Endothelial cell of umbilical vein (primary cell): ENCODE results near the gene TBC1D9. TPM values are rescaled to one million over a fixed set of nuclear protein-coding genes. Genes with fewer than 3 reads are reported as not detected.

ENCODE experiments used
- BruUV-seq: library from RNA; stranded (reverse); fragments of 400-500 nt; replicated peaks from 2 replicates; lab custom pipeline; 2021; lab: Mats Ljungman, UMichigan
- CTCF ChIA-PET: fragments of 300-600, 350-600 bp; sonication (Branson Sonifier 250); formaldehyde crosslinking; loops from one replicate; lab custom pipeline; 2021; ENCODE audit warnings: antibody characterized with exemption, inconsistent platforms; lab: Charles Lee
- POLR2A ChIA-PET: fragments of 300-600, 350-600 bp; sonication (Branson Sonifier 250); formaldehyde crosslinking; loops from one replicate; lab custom pipeline; 2021; ENCODE audit warnings: antibody characterized with exemption, inconsistent platforms; lab: Charles Lee
- DNase-seq: peaks from one replicate; pipeline ENCODE4 v3.0.0-alpha.2; 2011; ENCODE audit warnings: low read depth, low spot score
- FAIRE-seq: peaks from 2 replicates; lab custom pipeline; 2011; peaks lifted over from hg19 to GRCh38; lab: Jason Lieb, UNC
- H2AFZ ChIP-seq: 2 replicates; pipeline ENCODE4 v1.6.0; 2012; ENCODE audit warnings: low read depth, low read length, control low read depth, inconsistent platforms
- H3K27ac ChIP-seq: 2 replicates; pipeline ENCODE4 v1.5.1; 2011; ENCODE audit warnings: low read depth, mild to moderate bottlenecking, control low read depth, low read length, moderate library complexity; ENCODE audit not compliant: insufficient read depth
- H3K27me3 ChIP-seq, 2 experiments: 2 replicates each; pipeline versions ENCODE4 v1.6.0 to v1.6.1; 2011; ENCODE audit warnings: low read length in 2 of 2, mixed read lengths in 1 of 2; ENCODE audit not compliant: control insufficient read depth in 2 of 2, insufficient read depth in 2 of 2
- H3K36me3 ChIP-seq, 2 experiments: 2 replicates in 1 of 2; 3 replicates in 1 of 2; pipeline ENCODE4 v1.5.1; 2011; ENCODE audit warnings: low read length in 2 of 2, mild to moderate bottlenecking in 1 of 2, moderate library complexity in 1 of 2; ENCODE audit not compliant: control insufficient read depth in 2 of 2, insufficient read depth in 2 of 2; ENCODE audit errors: extremely low read depth in 1 of 2
- H3K4me1 ChIP-seq: 3 replicates; pipeline ENCODE4 v1.5.1; 2011; ENCODE audit warnings: mild to moderate bottlenecking, low read length; ENCODE audit not compliant: control insufficient read depth, insufficient read depth; ENCODE audit errors: extremely low read depth
- H3K4me2 ChIP-seq: 2 replicates; pipeline ENCODE4 v1.6.1; 2011; ENCODE audit warnings: low read length, control low read depth, mixed read lengths; ENCODE audit not compliant: insufficient read depth
- H3K4me3 ChIP-seq, 3 experiments: fragments of 200-600 bp in 1 of 3; sonication (generic), shearing (Covaris generic) in 1 of 3; replicated peaks in 1 of 3; 2 replicates each; pipeline ENCODE4 v1.5.1; 2011 to 2016; ENCODE audit warnings: control low read depth in 3 of 3, low read length in 3 of 3, mild to moderate bottlenecking in 2 of 3, inconsistent platforms in 1 of 3, low read depth in 1 of 3, moderate library complexity in 1 of 3; ENCODE audit not compliant: insufficient read depth in 1 of 3
- H3K79me2 ChIP-seq: 2 replicates; pipeline ENCODE4 v1.6.0; 2012; ENCODE audit warnings: low read length, inconsistent platforms; ENCODE audit not compliant: control insufficient read depth, insufficient read depth
- H3K9ac ChIP-seq: replicated peaks from 2 replicates; pipeline ENCODE3; 2011; ENCODE audit warnings: low read length, control low read depth; ENCODE audit not compliant: insufficient read depth; ENCODE audit errors: extremely low read depth
- H3K9me1 ChIP-seq: replicated peaks from 3 replicates; pipeline ENCODE4 v1.6.0; 2011; ENCODE audit warnings: mild to moderate bottlenecking, low read length; ENCODE audit not compliant: control insufficient read depth, insufficient read depth; ENCODE audit errors: extremely low read depth
- H3K9me3 ChIP-seq: replicated peaks from 2 replicates; pipeline ENCODE4 v1.5.1; 2012; ENCODE audit warnings: low read length, inconsistent platforms; ENCODE audit not compliant: control insufficient read depth, insufficient read depth
- H4K20me1 ChIP-seq: replicated peaks from 2 replicates; pipeline ENCODE3; 2011; ENCODE audit warnings: mild to moderate bottlenecking, low read length; ENCODE audit not compliant: control insufficient read depth, insufficient read depth; ENCODE audit errors: extremely low read depth
- CTCF ChIP-seq, 2 donors: IDR thresholded peaks; 1 replicate in 1 of 2; 2 replicates in 1 of 2; pipeline ENCODE4 v1.5.1; 2011; ENCODE audit warnings: low read length in 2 of 2, mild to moderate bottlenecking in 2 of 2, moderate library complexity in 2 of 2, control low read depth in 1 of 2, inconsistent platforms in 1 of 2, low read depth in 1 of 2; ENCODE audit not compliant: insufficient read depth in 1 of 2; ENCODE audit errors: extremely low read depth in 1 of 2
- EZH2 ChIP-seq: IDR thresholded peaks from 2 replicates; pipeline ENCODE4 v1.6.1; 2012; ENCODE audit warnings: borderline replicate concordance, low read depth, mild to moderate bottlenecking, moderate library complexity, low read length, inconsistent platforms; ENCODE audit not compliant: severe bottlenecking
- FOS ChIP-seq: IDR thresholded peaks from 2 replicates; pipeline ENCODE4 v1.6.1; 2011; ENCODE audit warnings: mild to moderate bottlenecking, low read length, moderate library complexity, borderline replicate concordance; ENCODE audit not compliant: insufficient read depth
- GATA2 ChIP-seq: IDR thresholded peaks from 2 replicates; pipeline ENCODE4 v1.7.0; 2011; ENCODE audit warnings: low read depth, mild to moderate bottlenecking, moderate library complexity, mixed read lengths, low read length; ENCODE audit not compliant: insufficient read length, insufficient read depth
- JUN ChIP-seq: IDR thresholded peaks from 2 replicates; pipeline ENCODE4 v1.6.1; 2011; ENCODE audit warnings: borderline replicate concordance, low read depth; ENCODE audit not compliant: insufficient read length, insufficient read depth
- MAX ChIP-seq: IDR thresholded peaks from 2 replicates; pipeline ENCODE4 v1.6.1; 2011; ENCODE audit not compliant: insufficient read depth, insufficient read length
- MYC ChIP-seq: IDR thresholded peaks from one replicate; pipeline ENCODE4 v1.6.1; 2011; ENCODE audit warnings: mild to moderate bottlenecking, low read depth, low read length
- POLR2A ChIP-seq: IDR thresholded peaks from 2 replicates; pipeline ENCODE4 v1.6.1; 2012; ENCODE audit warnings: low read depth, mild to moderate bottlenecking, control low read depth, low read length
- POLR2AphosphoS5 ChIP-seq: IDR thresholded peaks from 2 replicates; pipeline ENCODE4 v1.6.1; 2012; ENCODE audit warnings: low read depth, mild to moderate bottlenecking, control low read depth, low read length, moderate library complexity; ENCODE audit not compliant: insufficient read depth
- dilution Hi-C: fragments of 300-500 bp; cut with MboI; formaldehyde crosslinking; loops from one replicate; pipeline ENCODE4 v1.15.0; 2019; ENCODE audit warnings: low sequenced_read_pairs; ENCODE audit not compliant: extremely low pct_ligation_motif_present
- intact Hi-C: fragments of 100-400 bp; cut with micrococcal nuclease; formaldehyde crosslinking; loops from one replicate; pipeline ENCODE4 v1.10.0; 2022
- polyA plus RNA-seq, 4 experiments: library from polyadenylated mRNA; depleted of rRNA in 3 of 4; stranded (reverse) in 3 of 4; unstranded in 1 of 4; fragments of >200 nt; gene quantifications; 2 replicates each; pipeline versions ENCODE4 v1.2.1 to v1.2.3, GENCODE V29; 2011 to 2012; ENCODE audit warnings: missing spikeins in 1 of 4
- total RNA-seq: library from RNA; stranded (reverse); gene quantifications from 2 replicates; pipeline ENCODE4 v1.2.3, GENCODE V29; 2021

TBC1D9 gene
- total and polyA plus RNA-seq, 2 donors (not counting 3 experiments of a cell fraction or from before 2014, with no cell fraction given), result 21.7 to 45.3 TPM

GRCh38 chr4:140645614-140646412 is 110.4 kb downstream of the TBC1D9 start:
- H3K79me2 ChIP-seq, result no peaks in the 10 kb centered on the region
- H3K27ac ChIP-seq, result no peak overlapping the region
- no peak overlapping the region for H3K4me2 ChIP-seq
- no peaks in the 10 kb centered on the region for H3K27me3 ChIP-seq
- H3K9ac ChIP-seq, result no peak overlapping the region
- DNase-seq (no peak), FAIRE-seq (no peak)
- no peaks in the 10 kb centered on the region for H3K4me1 ChIP-seq
- intact Hi-C loops, result no loop called here
- dilution Hi-C loops, result no loop called here
- TF ChIP-seq JUN (no peak), CTCF (IDR thresholded peaks at IDR 0.05; ENCODE audit: extremely low read depth in 1 of 2, insufficient read depth in 1 of 2, low read depth in 1 of 2, low read length in 2 of 2) (no peak), POLR2AphosphoS5 (no peak), FOS (no peak), MAX (no peak), GATA2 (no peak), POLR2A (no peak), MYC (no peak), EZH2 (no peak)
- no peak overlapping the region for H2AFZ ChIP-seq
- CTCF ChIA-PET, result no interaction called here
- peaks cover 0 to 25% of the 10 kb centered on the region in 2 experiments for H3K36me3 ChIP-seq
- no peaks in the 10 kb centered on the region for H3K9me3 ChIP-seq
- H3K9me1 ChIP-seq, result no peaks in the 10 kb centered on the region
- BruUV-seq, result no TSS peak
- no peak overlapping the region for H3K4me3 ChIP-seq
- POLR2A ChIA-PET, result no interaction called here
- no peaks in the 10 kb centered on the region for H4K20me1 ChIP-seq
